SJSA1 (cell line): ENCODE measurements around the gene LRRC32. TPM values are rescaled to one million over a fixed set of nuclear protein-coding genes. Genes with fewer than 3 reads are reported as not detected.

Source experiments
- DNase-seq, 2 experiments: peaks; one replicate each; pipeline ENCODE4 v3.0.0-alpha.2; 2015 to 2020; ENCODE audit warnings: low spot score in 2 of 2, low read depth in 1 of 2
- H3K27ac ChIP-seq: fragments of 250-450 bp; sonication (Bioruptor Pico); 2 replicates; pipeline ENCODE4 v1.5.1; 2020; ENCODE audit warnings: mild to moderate bottlenecking, moderate library complexity
- H3K27me3 ChIP-seq: fragments of 250-450 bp; sonication (Bioruptor Pico); replicated peaks from 2 replicates; pipeline ENCODE4 v1.5.1; 2020; ENCODE audit warnings: mild to moderate bottlenecking, moderate library complexity
- H3K36me3 ChIP-seq: fragments of 250-450 bp; sonication (Bioruptor Pico); 2 replicates; pipeline ENCODE4 v1.5.1; 2020; ENCODE audit warnings: mild to moderate bottlenecking
- H3K4me1 ChIP-seq: fragments of 250-450 bp; sonication (Bioruptor Pico); replicated peaks from 2 replicates; pipeline ENCODE4 v1.6.1; 2021; ENCODE audit warnings: mild to moderate bottlenecking
- H3K4me3 ChIP-seq: fragments of 250-450 bp; sonication (Bioruptor Pico); 2 replicates; pipeline ENCODE4 v1.5.1; 2020; ENCODE audit warnings: mild to moderate bottlenecking
- H3K9me3 ChIP-seq: fragments of 250-450 bp; sonication (Bioruptor Pico); replicated peaks from 2 replicates; pipeline ENCODE4 v1.5.1; 2020; ENCODE audit warnings: mild to moderate bottlenecking
- total RNA-seq: library from RNA; depleted of rRNA; stranded (reverse); fragments of >200 nt; shearing (Covaris generic); gene quantifications from 2 replicates; pipeline ENCODE4 v1.2.3, GENCODE V29; 2014

LRRC32 gene
- total RNA-seq, 1 experiment from 2014 or later, result 7.8 TPM

- Histone ChIP-seq H3K27me3 (no peaks in the 10 kb centered on the region), H3K9me3 (no peaks in the 10 kb centered on the region), H3K27ac (no peak overlapping the region), H3K36me3 (no peaks in the 10 kb centered on the region), H3K4me1 (peaks cover 26% of the 10 kb centered on the region), H3K4me3 (no peak overlapping the region)
- DNase-seq, result no peak
Observed at GRCh38 chr11:76667856-76668255, 2.7 kb downstream of the LRRC32 start.

DNA sequence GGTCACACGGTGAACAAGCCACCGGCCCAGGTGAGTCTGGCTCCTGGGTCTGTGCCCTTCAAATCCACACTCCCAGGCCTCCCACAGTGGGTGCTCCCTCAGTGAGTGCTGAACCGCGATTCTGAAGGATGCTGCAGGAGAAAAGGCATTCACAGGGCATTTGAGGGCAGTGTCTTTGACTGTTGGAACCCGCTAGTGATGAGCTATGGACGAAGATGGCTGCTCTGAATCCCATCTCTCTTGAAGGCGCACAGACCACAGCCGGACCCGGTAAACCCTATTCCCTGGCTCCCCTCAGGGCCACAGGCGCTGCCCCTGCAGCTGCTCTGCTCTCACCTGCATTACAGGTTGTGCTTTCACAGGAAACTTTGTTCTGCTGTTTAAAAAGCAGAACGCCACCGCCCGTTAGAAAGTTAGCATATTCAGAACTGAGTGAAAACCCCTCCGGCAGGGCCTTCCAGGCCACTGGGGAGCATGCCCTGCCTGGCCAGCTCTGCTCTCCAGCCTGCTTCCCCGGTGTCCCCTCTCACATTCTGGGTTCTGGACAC, 3.2 kb downstream of the LRRC32 start:
- Histone ChIP-seq H3K27me3 (no peaks in the 10 kb centered on the region), H3K9me3 (no peaks in the 10 kb centered on the region), H3K4me3 (no peak overlapping the region), H3K27ac (no peak overlapping the region), H3K36me3 (no peaks in the 10 kb centered on the region), H3K4me1 (peaks cover 26% of the 10 kb centered on the region)
- DNase-seq, result no peak

- peaks cover 26% of the 10 kb centered on the region for H3K4me1 ChIP-seq
Observed at GRCh38 chr11:76666830-76667229, 3.7 kb downstream of the LRRC32 start.

GRCh38 chr11:76666408-76666807, 4.1 kb downstream of the LRRC32 start:
- Histone ChIP-seq H3K4me3 (no peak overlapping the region), H3K9me3 (no peaks in the 10 kb centered on the region), H3K27me3 (no peaks in the 10 kb centered on the region), H3K4me1 (peaks cover 26% of the 10 kb centered on the region), H3K36me3 (no peaks in the 10 kb centered on the region), H3K27ac (peak overlapping the region; percentile 42; the same call in 1 of the 2 replicates)
- peak; percentile 35 to 67 for DNase-seq

More at GRCh38 chr11:76666830-76667229, 3.7 kb downstream of the LRRC32 start:
- no peak overlapping the region for H3K4me3 ChIP-seq
- no peaks in the 10 kb centered on the region for H3K27me3 ChIP-seq
- DNase-seq, result no peak
- no peak overlapping the region for H3K27ac ChIP-seq
- H3K9me3 ChIP-seq, result no peaks in the 10 kb centered on the region
- H3K36me3 ChIP-seq, result no peaks in the 10 kb centered on the region

GRCh38 chr11:76665921-76666351, 4.6 kb downstream of the LRRC32 start:
- no peak for DNase-seq
- Histone ChIP-seq H3K27me3 (no peaks in the 10 kb centered on the region), H3K36me3 (no peaks in the 10 kb centered on the region), H3K9me3 (no peaks in the 10 kb centered on the region), H3K27ac (peak overlapping the region; percentile 42; the same call in 1 of the 2 replicates), H3K4me3 (no peak overlapping the region), H3K4me1 (peaks cover 26% of the 10 kb centered on the region)

DNA sequence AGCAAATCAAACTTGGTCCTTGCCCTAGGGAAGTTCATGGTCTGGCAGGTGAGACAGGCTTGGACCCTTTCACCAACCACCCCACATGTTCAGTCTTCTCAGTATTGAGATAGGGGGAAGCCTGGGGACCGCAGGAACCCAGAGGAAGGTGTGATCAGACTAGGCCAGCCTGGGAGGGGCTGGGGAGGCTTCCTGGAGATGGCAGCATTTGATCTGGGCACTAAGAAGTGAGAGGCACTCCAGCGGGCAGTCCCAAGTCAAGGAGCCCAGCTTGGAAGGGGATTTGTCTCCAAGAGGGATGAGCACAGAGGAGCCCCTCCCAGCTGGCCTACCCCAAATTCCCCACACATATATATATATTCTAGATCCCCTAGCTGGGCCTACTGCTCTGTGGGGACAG, 5.4 kb downstream of the LRRC32 start:
- H3K9me3 ChIP-seq, result no peaks in the 10 kb centered on the region
- no peak overlapping the region for H3K27ac ChIP-seq
- no peaks in the 10 kb centered on the region for H3K36me3 ChIP-seq
- no peak overlapping the region for H3K4me3 ChIP-seq
- H3K27me3 ChIP-seq, result no peaks in the 10 kb centered on the region
- no peak for DNase-seq
- H3K4me1 ChIP-seq, result peaks cover 24% of the 10 kb centered on the region

- no peak overlapping the region for H3K4me3 ChIP-seq
- peaks cover 18% of the 10 kb centered on the region for H3K4me1 ChIP-seq
- H3K27ac ChIP-seq, result no peak overlapping the region
- DNase-seq, result no peak
- no peaks in the 10 kb centered on the region for H3K27me3 ChIP-seq
- no peaks in the 10 kb centered on the region for H3K36me3 ChIP-seq
- no peaks in the 10 kb centered on the region for H3K9me3 ChIP-seq
Observed at GRCh38 chr11:76664578-76665061, 5.9 kb downstream of the LRRC32 start.

GRCh38 chr11:76663912-76664440, 6.6 kb downstream of the LRRC32 start:
- no peak for DNase-seq
- no peak overlapping the region for H3K27ac ChIP-seq
- no peaks in the 10 kb centered on the region for H3K27me3 ChIP-seq
- no peaks in the 10 kb centered on the region for H3K9me3 ChIP-seq
- no peak overlapping the region for H3K4me3 ChIP-seq
- H3K36me3 ChIP-seq, result no peaks in the 10 kb centered on the region
- peaks cover 13% of the 10 kb centered on the region for H3K4me1 ChIP-seq

GRCh38 chr11:76663486-76663810, 7.1 kb downstream of the LRRC32 start:
- DNase-seq, result no peak
- H3K4me3 ChIP-seq, result no peak overlapping the region

DNA sequence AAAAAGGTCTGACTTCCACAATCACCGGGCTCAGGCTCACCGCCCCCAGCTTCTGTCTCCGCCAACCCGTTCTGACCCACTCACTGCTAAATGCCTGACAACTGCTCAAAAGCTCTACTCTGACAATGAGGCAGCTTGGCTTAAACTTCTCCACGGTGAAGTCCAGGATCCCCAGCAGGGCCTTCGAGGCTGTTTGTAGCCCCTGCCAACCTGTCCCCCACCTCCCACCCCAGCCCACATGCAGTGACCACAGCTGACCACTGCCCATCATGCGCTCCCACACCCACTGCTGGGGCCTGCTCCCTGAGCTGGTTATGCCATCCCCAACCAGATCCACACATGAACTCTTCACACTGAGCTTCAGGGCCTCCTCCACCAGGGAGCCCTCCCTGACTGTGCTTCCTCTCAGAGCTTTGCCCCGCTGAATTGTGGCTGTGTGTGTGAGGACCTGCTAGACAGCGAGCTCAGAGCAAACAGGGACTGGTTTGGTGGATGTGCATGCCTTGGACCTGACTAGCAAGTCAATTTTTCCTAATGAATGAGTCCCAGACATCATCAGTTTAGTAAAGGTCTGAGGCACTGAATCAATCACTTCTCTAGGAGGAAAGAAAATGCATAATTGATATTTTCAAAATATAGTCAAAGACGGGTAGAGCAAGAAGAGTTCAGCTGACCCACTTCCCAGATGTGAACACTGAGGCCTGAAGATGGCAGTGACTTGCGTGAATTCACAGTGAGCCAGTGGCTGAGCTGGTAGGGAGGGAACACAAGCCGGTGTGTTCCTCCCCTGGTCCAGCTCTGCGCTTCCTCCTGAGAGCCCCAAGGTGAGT, 7.7 kb downstream of the LRRC32 start:
- Histone ChIP-seq H3K4me3 (no peak overlapping the region), H3K27ac (no peak overlapping the region), H3K9me3 (no peaks in the 10 kb centered on the region), H3K4me1 (peaks cover 11% of the 10 kb centered on the region), H3K36me3 (no peaks in the 10 kb centered on the region), H3K27me3 (no peaks in the 10 kb centered on the region)
- DNase-seq, result no peak

More at GRCh38 chr11:76663486-76663810, 7.1 kb downstream of the LRRC32 start:
- no peaks in the 10 kb centered on the region for H3K27me3 ChIP-seq
- no peaks in the 10 kb centered on the region for H3K9me3 ChIP-seq
- peaks cover 11% of the 10 kb centered on the region for H3K4me1 ChIP-seq
- no peak overlapping the region for H3K27ac ChIP-seq
- no peaks in the 10 kb centered on the region for H3K36me3 ChIP-seq

DNA sequence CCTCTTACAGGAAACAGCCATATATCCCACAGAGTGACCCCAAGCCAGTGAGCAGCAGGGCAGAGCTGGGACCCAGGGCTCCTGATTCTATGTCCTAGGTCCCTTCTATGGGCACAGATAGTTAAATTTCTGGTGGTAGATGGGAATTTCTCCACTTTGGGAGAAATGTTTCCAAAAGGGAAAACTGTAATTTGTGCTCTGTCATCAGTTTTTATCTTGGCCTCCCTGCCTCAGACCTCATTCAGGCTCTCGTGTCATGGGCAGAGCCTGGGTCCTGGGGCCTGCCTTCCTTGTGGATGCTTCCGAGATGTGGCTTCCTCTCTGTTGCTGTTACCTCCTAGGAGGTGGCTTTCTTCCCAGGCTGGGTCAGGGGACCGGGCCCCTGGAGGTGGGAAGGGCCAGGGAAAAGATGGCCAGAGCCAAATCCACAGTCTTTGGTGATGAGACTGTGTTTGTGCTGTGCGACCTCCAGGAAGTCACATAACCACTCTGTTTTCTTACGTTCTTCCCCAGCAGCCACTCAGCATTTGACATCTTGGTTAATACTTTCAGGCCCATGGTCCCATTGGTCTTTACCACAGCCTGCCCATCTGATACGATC, 8.6 kb downstream of the LRRC32 start:
- Histone ChIP-seq H3K27ac (no peak overlapping the region), H3K4me3 (no peak overlapping the region), H3K4me1 (peaks cover 10% of the 10 kb centered on the region), H3K9me3 (no peaks in the 10 kb centered on the region), H3K27me3 (no peaks in the 10 kb centered on the region), H3K36me3 (no peaks in the 10 kb centered on the region)
- no peak for DNase-seq

- Histone ChIP-seq H3K36me3 (no peaks in the 10 kb centered on the region), H3K27ac (no peak overlapping the region), H3K9me3 (no peaks in the 10 kb centered on the region), H3K4me1 (peaks cover 4% of the 10 kb centered on the region), H3K27me3 (no peaks in the 10 kb centered on the region), H3K4me3 (no peak overlapping the region)
- DNase-seq, result no peak
Observed at GRCh38 chr11:76661306-76661751, 9.2 kb downstream of the LRRC32 start.

GRCh38 chr11:76660533-76661305, 9.8 kb downstream of the LRRC32 start:
- no peaks in the 10 kb centered on the region for H3K36me3 ChIP-seq
- H3K4me1 ChIP-seq, result no peaks in the 10 kb centered on the region; the same call in 1 of the 2 replicates
- no peak for DNase-seq
- no peaks in the 10 kb centered on the region for H3K9me3 ChIP-seq
- no peaks in the 10 kb centered on the region for H3K27me3 ChIP-seq
- H3K27ac ChIP-seq, result no peak overlapping the region
- no peak overlapping the region for H3K4me3 ChIP-seq
